GM19193 (cell line): ENCODE results near the gene DLGAP1.

Experiments used
- POLR2A ChIP-seq: IDR thresholded peaks from 4 replicates; pipeline ENCODE4 v1.6.1; 2011; ENCODE audit not compliant: insufficient read depth, insufficient read length; ENCODE audit errors: extremely low read depth

Gene DLGAP1

DNA sequence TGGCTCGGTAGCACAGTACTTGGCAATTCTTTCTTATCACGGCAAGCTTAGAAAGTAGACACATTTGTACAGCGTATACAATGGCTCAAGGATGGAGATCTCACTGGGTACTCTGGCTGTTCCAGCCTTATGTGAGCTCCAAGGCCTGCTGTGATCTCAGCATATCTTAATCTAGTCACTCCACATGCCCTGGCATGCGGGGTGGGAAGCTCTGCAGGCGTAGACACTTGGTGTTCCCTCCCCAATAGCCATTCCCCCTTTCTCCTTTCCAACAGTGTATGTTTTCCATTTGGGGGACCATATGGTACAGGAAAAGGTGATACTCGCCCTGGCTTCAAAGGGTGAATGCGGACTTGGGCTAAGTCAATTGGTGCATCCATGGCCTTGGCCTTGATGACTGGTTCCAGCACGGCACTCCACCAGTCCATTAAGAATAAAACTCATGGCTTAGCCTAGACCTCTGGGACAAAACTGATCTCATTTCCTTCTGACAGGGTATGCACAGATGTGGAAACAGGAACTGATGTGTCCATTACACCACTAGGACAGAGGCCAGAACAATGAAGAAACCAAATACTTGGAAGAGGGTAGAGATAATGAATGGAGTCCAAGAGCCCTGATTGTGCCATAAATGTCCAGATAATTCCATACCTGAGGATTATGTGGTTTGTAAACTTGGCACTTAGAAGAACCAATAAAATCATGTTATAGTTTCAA is 976.7 kb downstream of the DLGAP1 start:
- TF ChIP-seq POLR2A, result no peak

DNA sequence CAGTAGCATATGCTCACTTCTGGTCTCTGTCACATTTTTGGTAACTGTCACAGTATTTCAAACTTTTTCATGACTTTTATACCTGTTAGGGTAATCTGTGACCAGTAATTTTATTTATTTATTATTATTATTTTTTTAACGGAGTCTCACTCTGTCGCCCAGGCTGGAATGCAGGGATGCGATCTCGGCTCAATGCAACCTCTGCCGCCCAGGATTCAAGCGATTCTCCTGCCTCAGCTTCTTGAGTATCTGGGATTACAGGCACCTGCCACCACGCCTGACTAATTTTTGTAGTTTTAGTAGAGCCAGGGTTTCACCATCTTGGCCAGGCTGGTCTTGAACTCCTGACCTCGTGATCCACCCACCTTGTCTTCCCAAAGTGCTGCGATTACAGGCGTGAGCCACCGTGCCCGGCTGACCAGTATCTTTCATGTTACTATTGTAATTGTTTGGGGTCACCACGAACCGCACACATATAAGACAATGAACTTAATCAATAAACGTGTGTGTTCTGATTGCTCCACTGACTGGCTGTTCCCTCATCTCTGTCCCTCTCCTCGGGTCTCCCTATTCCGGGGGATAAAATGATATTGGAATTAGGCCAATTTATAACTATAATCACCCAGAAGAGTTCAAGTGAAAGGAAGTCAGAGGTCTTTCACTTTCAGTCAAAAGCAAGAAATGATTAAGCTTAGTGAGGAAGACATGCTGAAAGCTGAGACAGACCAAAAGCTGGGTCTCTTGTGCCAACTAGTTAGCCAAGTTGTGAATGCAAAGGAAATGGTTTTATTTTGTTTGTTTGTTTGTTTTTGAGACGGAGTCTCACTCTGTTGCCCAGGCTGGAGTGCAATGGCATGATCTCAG is 982.2 kb downstream of the DLGAP1 start:
- TF ChIP-seq POLR2A, result no peak

DNA sequence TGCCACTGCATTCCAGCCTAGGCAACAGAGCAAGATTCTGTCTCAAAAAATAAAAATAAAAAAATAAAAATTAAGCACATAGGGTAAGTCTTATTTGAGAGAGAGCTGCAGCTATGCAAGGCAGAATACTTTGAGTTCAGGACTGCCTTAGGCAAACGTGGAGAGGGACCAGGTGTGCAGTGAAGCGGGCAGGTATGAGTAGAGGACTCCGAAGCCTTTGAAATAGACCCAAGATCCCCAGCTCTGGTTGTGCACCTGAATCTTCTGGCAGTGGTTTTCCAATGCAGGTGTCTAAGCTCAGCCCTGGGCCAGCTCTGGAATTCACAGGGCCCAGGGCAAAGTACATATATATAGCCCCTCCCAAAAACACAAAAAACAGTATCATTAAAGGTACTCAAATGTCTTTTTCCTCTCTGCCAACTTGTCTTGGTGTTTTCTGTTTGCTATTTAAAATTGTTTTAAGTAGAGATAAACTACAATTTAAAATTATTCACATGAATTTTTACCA is 983.9 kb downstream of the DLGAP1 start:
- TF ChIP-seq POLR2A, result no peak

DNA sequence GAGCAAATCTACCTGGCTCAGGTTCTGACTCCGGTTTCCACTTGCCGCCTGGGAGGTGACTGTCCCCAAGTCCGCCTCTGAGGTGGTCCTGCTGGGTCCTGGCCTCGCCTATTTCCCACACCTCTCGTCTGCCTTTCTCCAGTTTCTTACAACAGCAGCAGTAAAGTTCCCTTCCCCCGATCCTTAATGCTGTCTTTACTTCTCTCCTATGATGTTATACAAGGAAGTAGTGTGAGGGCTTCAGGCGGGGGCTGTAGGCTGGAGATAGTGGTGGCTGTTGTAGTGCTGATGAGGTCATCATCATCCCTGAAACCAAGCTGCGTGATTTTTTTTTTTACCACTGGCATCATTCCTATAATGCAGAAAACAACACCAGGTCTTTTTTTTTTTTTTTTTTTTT is 986.3 kb downstream of the DLGAP1 start:
- TF ChIP-seq POLR2A, result no peak

DNA sequence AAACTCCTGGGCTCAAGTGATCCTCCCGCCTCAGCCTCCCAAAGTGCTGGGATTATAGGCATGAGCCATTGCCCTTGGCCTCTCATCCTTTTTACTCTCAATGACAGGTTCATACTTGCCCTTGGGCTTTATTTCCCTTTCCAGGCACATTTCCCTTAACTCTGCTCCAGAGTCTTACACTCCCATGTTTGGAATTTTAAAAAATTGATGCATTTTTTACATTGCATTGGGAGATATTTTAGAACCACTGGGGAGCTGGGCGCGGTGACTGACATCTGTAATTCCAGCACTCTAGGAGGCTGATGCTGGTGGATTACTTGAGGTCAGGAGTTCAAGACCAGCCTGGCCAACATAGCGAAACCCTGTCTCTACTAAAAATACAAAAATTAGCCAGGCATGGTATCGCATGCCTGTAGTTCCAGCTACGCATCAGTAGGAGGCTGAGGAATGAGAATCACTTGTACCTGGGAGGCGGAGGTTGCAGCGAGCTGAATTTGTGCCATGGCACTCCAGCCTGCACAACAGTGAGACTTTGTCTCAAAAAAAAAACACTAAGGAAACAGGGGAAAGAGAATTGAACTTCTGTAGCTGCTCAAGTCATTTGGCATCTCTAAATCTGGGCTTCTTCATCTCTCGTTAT is 986.9 kb downstream of the DLGAP1 start:
- no peak for TF ChIP-seq POLR2A

DNA sequence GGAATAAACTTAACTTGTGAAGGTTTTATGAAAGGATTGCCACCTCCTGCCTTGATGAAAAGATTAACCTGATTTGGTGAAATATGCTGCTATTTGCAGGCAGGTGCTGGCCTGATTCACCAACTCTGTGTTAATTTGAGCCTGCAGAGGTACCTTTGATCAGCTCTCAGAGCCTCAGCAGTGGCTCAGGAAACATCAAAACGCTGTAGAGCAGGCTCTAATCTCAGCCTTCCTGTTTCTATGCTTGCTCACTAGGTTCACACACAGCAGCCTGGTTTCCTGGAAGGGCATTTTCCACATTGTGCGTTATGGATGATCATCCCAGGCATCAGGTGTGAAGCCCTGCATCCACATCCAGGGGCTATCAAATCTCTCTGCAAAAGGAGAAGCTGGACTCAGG is 988.2 kb downstream of the DLGAP1 start:
- no peak for TF ChIP-seq POLR2A

DNA sequence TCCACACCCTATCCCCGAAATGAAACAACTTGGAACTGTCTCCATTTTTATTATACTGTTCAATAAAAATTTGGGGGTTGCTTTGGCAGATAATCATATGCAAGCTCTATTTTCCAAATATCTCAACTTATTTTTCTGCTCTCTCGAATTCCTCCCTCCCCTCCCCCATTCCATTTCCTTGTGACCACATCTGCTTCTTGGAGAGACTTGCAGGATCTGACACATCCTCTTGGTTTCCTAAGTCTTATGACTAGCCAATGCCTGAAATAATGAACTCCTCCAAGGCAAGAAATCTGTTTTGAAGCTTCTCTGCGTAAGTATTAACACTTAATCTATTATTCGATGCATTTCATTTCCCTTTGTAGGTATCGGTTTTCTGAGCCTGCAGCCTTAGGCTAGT is 989.1 kb downstream of the DLGAP1 start:
- TF ChIP-seq POLR2A, result no peak

DNA sequence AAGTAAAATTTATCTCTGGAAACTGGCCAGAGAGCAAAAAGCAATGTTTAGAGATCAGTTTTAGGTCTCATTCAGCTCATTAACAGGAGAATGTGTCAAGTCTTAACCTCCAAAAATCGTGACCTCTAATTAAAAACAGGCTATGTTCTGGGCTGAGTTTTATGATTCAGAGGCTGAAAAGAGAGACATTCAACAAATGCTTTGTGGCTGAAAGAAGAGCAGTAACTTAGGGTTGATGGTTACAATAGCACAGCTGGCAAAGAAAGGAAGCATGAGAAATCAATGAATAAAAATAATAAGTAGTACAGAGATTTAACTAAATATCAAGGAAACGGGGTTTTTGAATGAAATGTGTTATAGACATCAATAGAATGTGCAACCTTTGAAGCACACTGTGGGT is 992.1 kb downstream of the DLGAP1 start:
- no peak for TF ChIP-seq POLR2A

DNA sequence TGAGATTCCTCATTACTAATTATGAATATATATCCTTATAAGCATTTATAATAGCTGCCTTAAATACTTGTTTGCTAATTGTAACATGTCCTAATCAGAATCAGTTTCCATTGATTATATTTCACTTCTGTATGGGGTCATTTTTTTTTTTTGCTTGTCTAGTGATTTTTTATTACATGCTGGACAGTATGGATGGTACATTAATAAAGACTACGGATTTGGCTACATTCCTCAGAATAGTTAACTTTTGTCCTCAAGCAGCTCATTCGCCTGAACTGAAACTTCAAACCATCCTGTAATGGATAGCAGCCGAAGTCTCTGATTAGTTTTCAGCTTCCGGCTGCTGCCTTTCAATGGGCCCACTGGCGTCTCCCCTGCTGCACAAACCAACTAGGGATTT is 993.4 kb downstream of the DLGAP1 start:
- no peak for TF ChIP-seq POLR2A

DNA sequence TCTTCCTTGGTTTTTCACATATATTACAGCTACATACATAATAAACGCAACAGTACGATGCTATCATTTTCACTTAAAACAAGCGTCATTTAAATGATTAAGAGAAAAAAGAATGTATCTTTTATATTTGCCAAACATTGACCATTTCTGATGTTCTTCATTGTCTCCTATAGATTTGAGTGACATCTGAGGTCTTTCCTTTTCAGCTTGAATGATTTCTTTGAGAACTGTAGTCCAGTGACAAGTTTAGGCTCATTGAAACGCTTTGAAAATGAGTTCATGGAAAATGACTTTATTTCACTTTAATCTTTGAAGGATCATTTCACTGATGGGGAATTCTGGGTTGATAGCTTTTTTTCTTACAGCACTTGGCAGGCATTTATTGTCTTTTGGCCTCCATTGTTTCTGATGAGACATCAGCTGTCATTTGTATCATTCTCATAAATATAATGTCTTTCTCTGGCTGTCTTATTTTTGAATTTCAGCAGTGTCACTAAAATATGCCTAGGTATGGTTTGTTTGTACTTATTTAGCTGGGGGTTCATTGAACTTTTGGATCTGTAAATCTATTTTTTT is 994.2 kb downstream of the DLGAP1 start:
- no peak for TF ChIP-seq POLR2A

DNA sequence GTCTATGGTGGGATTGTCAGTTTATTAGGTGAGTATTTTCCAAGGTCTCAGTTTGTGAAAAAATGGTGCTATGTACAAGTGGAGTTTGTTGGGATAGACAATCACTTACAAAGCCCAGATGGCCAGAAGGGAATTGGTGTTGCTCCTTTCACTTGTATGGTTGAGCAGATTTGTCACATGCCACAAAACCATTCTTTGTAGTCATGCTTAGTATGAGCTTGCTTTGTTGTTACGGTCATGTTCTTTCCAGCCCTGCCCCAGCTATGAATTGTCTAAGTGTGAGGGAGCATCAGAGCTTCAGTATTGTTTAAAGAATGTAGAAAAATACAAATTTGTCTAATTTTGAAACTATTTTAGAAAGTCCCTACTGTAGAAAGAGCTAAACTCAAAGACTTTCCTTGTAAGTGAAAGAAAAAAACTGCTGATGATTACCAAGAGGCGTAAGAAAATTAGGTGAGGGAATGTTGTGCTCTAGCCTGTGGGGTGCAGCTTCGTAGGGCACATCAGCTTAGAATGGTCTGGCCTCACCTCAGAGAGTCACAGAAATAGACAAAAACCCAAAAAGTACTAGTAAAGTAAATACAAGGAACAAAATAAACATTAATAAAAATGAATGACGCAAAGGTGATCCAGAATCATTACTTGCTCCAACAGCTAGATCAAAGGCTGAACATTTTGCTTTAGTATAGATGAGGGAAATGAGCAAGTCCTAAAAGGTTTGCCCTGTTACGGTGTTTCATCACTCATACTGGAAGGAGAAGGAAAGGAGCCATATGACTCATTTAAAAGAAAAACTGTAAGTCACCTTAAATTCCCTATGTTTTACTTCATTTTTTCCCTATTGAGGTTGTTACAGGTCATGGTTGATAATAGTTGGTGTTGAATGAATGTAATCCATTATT is 995.9 kb downstream of the DLGAP1 start:
- no peak for TF ChIP-seq POLR2A

DNA sequence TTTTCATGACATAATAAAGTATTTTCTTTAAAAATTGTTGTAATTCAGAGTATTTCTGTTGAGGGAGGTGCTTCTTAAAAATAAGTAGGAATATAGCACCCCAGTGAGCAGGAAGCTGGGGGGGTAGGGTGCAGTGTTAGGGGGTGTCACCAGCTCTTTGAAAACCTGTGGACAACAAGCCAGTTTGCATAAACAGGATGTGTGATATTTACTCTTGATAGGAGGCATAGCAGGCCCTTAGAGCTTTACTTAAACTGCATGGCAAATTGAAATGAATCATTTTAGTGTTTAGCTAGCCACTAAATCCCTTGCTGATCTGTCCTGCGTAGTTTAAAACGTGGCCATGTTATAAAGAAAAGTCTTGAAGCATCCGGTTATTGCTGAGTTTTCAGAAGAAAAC is 996.7 kb downstream of the DLGAP1 start:
- TF ChIP-seq POLR2A, result no peak

DNA sequence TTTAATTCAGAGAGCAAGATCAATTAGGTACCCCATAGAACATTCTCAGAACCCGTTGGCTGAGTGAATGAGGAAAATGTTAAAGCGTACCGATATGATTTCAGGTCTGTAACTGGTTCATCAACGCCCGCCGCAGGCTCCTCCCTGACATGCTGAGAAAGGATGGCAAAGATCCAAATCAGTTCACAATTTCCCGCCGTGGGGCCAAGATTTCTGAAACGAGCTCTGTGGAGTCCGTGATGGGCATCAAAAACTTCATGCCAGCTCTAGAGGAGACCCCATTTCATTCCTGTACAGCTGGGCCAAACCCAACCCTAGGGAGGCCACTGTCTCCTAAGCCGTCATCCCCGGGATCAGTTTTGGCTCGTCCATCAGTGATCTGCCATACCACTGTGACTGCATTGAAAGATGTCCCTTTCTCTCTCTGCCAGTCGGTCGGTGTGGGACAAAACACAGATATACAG is 997.8 kb downstream of the DLGAP1 start:
- no peak for TF ChIP-seq POLR2A

DNA sequence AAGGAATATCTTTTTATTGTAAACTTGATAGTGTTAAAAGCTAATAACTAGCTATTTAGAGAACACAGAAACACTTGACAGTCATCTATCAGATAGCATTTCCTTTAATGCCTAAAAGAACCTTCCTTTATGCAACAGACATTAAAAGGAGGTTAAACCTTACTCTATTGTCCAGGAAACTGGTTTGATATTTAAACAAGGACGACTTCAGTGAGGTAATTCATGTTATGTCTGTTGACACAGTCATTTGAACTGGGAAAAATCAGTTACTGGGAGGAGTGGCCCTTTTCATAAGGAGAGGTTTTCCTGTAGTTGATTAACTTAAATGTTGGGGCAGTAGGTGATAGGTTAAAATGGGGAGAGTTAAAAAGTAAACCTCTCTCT is 998.4 kb downstream of the DLGAP1 start:
- no peak for TF ChIP-seq POLR2A
